Endodermal cell (in vitro differentiated cells): ENCODE data around the gene LRCH1. TPM values are rescaled to one million over a fixed set of nuclear protein-coding genes. Genes with fewer than 3 reads are reported as not detected.

ENCODE experiments used
- DNase-seq: peaks from one replicate; pipeline ENCODE4 v3.0.0-alpha.2; 2017
- H3K27ac ChIP-seq: 2 replicates; pipeline ENCODE4 v1.5.1; 2013; ENCODE audit warnings: mild to moderate bottlenecking, low read depth, low read length, moderate library complexity
- H3K27me3 ChIP-seq: 2 replicates; pipeline ENCODE4 v1.6.1; 2013; ENCODE audit warnings: mild to moderate bottlenecking, low read length, moderate library complexity; ENCODE audit not compliant: insufficient read depth, control insufficient read depth, poor library complexity, severe bottlenecking
- H3K36me3 ChIP-seq: 2 replicates; pipeline ENCODE4 v1.7.0; 2013; ENCODE audit warnings: mild to moderate bottlenecking, low read length, moderate library complexity; ENCODE audit not compliant: control insufficient read depth, insufficient read depth
- H3K4me1 ChIP-seq: one replicate; pipeline ENCODE4 v1.7.0; 2013; ENCODE audit warnings: low read length; ENCODE audit not compliant: control insufficient read depth, insufficient read depth
- H3K4me3 ChIP-seq: 2 replicates; pipeline ENCODE4 v1.5.1; 2013; ENCODE audit warnings: mild to moderate bottlenecking, low read length, moderate library complexity
- H3K9ac ChIP-seq: 2 replicates; pipeline ENCODE4 v1.6.1; 2013; ENCODE audit warnings: mild to moderate bottlenecking, low read length, moderate library complexity; ENCODE audit not compliant: poor library complexity, severe bottlenecking; ENCODE audit errors: extremely low read depth
- H3K9me3 ChIP-seq: 2 replicates; pipeline ENCODE4 v1.6.1; 2013; ENCODE audit warnings: mild to moderate bottlenecking, low read length, moderate library complexity; ENCODE audit not compliant: control insufficient read depth
- H3K27ac Mint-ChIP-seq: 2 replicates; pipeline ENCODE4 v1.8.0; 2020; ENCODE audit warnings: mixed read lengths
- H3K27me3 Mint-ChIP-seq: 2 replicates; pipeline ENCODE4 v1.8.0; 2021; ENCODE audit warnings: mild to moderate bottlenecking, mixed read lengths; ENCODE audit not compliant: insufficient read depth
- H3K36me3 Mint-ChIP-seq: 2 replicates; pipeline ENCODE4 v1.8.0; 2020; ENCODE audit warnings: low read depth, mixed read lengths
- H3K4me1 Mint-ChIP-seq: 2 replicates; pipeline ENCODE4 v1.8.0; 2020; ENCODE audit warnings: mixed read lengths
- H3K4me3 Mint-ChIP-seq: 2 replicates; pipeline ENCODE4 v1.8.0; 2020; ENCODE audit warnings: mild to moderate bottlenecking, moderate library complexity, mixed read lengths
- H3K9me3 Mint-ChIP-seq: 2 replicates; pipeline ENCODE4 v1.8.0; 2020; ENCODE audit warnings: mild to moderate bottlenecking, mixed read lengths
- CTCF ChIP-seq: fragments of 200-600 bp; sonication (generic); conservative IDR thresholded peaks from 2 replicates; pipeline ENCODE4 v1.5.0; 2021; ENCODE audit warnings: antibody characterized with exemption, mild to moderate bottlenecking
- WGBS, 2 experiments: methylation state at CpG; one replicate each; pipeline versions ENCODE4 v1.1.5 to v1.1.7; 2013; ENCODE audit warnings: missing lambda C conversion rate in 2 of 2, mixed read lengths in 1 of 2; ENCODE audit not compliant: insufficient coverage in 1 of 2, insufficient read length in 1 of 2; 5-methylcytosine and 5-hydroxymethylcytosine counted together
- total RNA-seq, 2 donors: library from RNA; stranded (reverse); fragmentation: NEBNext Ultra II Directional in 1 of 2; extraction: Animal tissue kit (Norgen Biotek cat#: 25700) in 1 of 2; gene quantifications; 2 replicates in 1 of 2; 3 replicates in 1 of 2; pipeline ENCODE4 v1.2.1, GENCODE V29; 2021

Gene LRCH1
- total RNA-seq, 2 donors from 2014 or later = 8.1 to 11.8 TPM

- H3K27me3 ChIP-seq = no peaks in the 10 kb centered on the region
- no peaks in the 10 kb centered on the region for H3K9me3 ChIP-seq
- no peaks in the 10 kb centered on the region for H3K4me1 ChIP-seq
- TF ChIP-seq CTCF = no peak
- H3K4me1 Mint-ChIP-seq = no peaks in the 10 kb centered on the region
- H3K27ac Mint-ChIP-seq = no peak overlapping the region
- no peak overlapping the region for H3K4me3 ChIP-seq
- H3K36me3 Mint-ChIP-seq = peaks cover 8% of the 10 kb centered on the region
- no peaks in the 10 kb centered on the region for H3K9me3 Mint-ChIP-seq
- no peak overlapping the region for H3K9ac ChIP-seq
- no peaks in the 10 kb centered on the region for H3K27me3 Mint-ChIP-seq
- H3K36me3 ChIP-seq = peaks cover 8% of the 10 kb centered on the region
- no peak overlapping the region for H3K4me3 Mint-ChIP-seq
- DNase-seq = no peak
- 92 to 94% methylated on average over 4 to 8 of the region's 8 CpGs for WGBS, 2 experiments
- H3K27ac ChIP-seq = no peak overlapping the region
Measured at GRCh38 chr13:46747031-46747820, 194.3 kb downstream of the LRCH1 start.

- H3K4me3 ChIP-seq = no peak overlapping the region
- H3K36me3 Mint-ChIP-seq = peaks cover 8% of the 10 kb centered on the region
- no peaks in the 10 kb centered on the region for H3K9me3 ChIP-seq
- H3K27ac Mint-ChIP-seq = no peak overlapping the region
- H3K27ac ChIP-seq = no peak overlapping the region
- 94 to 100% methylated on average over 1 to 4 of the region's 4 CpGs for WGBS, 2 experiments
- no peaks in the 10 kb centered on the region for H3K9me3 Mint-ChIP-seq
- H3K4me3 Mint-ChIP-seq = no peak overlapping the region
- DNase-seq = no peak
- H3K4me1 ChIP-seq = no peaks in the 10 kb centered on the region
- H3K36me3 ChIP-seq = peaks cover 8% of the 10 kb centered on the region
- H3K27me3 ChIP-seq = no peaks in the 10 kb centered on the region
- no peak for TF ChIP-seq CTCF
- H3K9ac ChIP-seq = no peak overlapping the region
- H3K4me1 Mint-ChIP-seq = no peaks in the 10 kb centered on the region
- H3K27me3 Mint-ChIP-seq = no peaks in the 10 kb centered on the region
Measured at GRCh38 chr13:46748300-46748699, 195.3 kb downstream of the LRCH1 start.

GRCh38 chr13:46749951-46750350, 197.0 kb downstream of the LRCH1 start:
- no peak for TF ChIP-seq CTCF
- peaks cover 4% of the 10 kb centered on the region for H3K36me3 Mint-ChIP-seq
- H3K27me3 Mint-ChIP-seq = no peaks in the 10 kb centered on the region
- H3K27ac ChIP-seq = no peak overlapping the region
- 91% methylated on average over 2 of the region's 2 CpGs; no CpG with 5 or more reads in 1 of the 2 experiments for WGBS, 2 experiments
- peaks cover 3% of the 10 kb centered on the region for H3K4me1 Mint-ChIP-seq
- H3K4me3 Mint-ChIP-seq = no peak overlapping the region
- H3K9me3 Mint-ChIP-seq = no peaks in the 10 kb centered on the region
- H3K27ac Mint-ChIP-seq = no peak overlapping the region
- no peaks in the 10 kb centered on the region for H3K4me1 ChIP-seq
- no peaks in the 10 kb centered on the region for H3K27me3 ChIP-seq
- no peaks in the 10 kb centered on the region for H3K9me3 ChIP-seq
- DNase-seq = no peak
- H3K36me3 ChIP-seq = peaks cover 8% of the 10 kb centered on the region
- no peak overlapping the region for H3K9ac ChIP-seq
- H3K4me3 ChIP-seq = no peak overlapping the region
